HPDE6-E6E7 (cell line): ENCODE results near the gene MAN2A2.
"Not testable (repeated sequence)": the region's sequence is repeated elsewhere in the genome, so short reads cannot be mapped to it uniquely, and the experiment has no call there.

ENCODE experiments used
- DNase-seq: peaks from one replicate; pipeline ENCODE4 v3.0.0; 2011; ENCODE audit warnings: missing footprints; ENCODE audit errors: extremely low spot score

Gene MAN2A2

DNA sequence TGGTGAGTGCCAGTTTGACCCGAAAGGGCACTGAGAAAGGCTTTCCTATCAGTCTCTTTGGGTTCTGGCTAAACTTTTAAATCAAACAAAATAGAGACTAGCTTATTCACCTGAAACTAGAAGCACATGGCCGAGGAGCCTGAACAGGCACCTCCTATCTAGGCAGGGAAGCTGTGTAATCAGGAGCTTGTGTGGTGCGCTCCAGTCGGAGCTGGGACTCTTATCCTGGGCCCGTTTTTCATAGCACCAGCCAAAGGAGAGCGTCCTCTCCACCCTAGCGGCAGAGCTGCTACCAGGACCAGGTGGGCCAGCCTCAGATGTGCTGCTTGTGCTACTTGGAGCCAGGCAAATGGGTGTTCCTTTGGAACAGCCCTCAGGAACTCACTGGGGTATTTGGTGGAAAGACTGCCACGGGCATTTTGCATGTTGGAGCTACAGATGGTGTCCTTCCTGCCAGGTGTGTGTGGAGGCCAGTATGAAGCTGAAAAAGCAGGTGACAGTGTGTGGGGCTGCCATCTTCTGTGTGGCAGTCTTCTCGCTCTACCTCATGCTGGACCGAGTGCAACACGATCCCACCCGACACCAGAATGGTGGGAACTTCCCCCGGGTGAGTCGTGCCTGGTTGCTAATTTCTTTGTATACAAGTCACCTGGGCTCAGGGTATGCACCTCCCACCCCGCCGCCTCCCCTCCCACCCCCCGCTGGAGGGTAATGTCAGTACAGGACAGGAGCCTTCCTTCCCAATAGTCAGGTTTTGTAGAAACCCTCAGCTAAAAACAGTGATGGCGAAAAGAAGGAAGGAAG is 833 bp downstream of the MAN2A2 start:
- no peak for DNase-seq

DNA sequence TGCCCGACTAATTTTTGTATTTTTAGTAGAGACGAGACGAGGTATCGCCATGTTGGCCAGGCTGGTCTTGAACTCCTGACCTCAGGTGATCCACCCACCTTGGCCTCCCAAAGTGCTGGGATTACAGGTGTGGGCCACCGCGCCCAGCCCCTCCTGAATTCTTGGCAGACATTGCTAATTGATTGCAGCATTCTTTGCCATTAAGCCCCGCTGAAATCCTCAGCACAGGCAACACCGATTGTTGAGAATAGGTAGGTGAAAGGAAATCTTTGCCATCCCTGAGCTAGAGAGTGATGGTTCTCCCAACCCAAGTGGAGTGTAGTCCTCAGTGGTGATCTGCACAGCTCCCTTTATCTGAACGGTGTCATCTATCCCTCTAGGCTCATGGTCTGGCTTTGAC is 1.6 kb downstream of the MAN2A2 start:
- DNase-seq = no peak

DNA sequence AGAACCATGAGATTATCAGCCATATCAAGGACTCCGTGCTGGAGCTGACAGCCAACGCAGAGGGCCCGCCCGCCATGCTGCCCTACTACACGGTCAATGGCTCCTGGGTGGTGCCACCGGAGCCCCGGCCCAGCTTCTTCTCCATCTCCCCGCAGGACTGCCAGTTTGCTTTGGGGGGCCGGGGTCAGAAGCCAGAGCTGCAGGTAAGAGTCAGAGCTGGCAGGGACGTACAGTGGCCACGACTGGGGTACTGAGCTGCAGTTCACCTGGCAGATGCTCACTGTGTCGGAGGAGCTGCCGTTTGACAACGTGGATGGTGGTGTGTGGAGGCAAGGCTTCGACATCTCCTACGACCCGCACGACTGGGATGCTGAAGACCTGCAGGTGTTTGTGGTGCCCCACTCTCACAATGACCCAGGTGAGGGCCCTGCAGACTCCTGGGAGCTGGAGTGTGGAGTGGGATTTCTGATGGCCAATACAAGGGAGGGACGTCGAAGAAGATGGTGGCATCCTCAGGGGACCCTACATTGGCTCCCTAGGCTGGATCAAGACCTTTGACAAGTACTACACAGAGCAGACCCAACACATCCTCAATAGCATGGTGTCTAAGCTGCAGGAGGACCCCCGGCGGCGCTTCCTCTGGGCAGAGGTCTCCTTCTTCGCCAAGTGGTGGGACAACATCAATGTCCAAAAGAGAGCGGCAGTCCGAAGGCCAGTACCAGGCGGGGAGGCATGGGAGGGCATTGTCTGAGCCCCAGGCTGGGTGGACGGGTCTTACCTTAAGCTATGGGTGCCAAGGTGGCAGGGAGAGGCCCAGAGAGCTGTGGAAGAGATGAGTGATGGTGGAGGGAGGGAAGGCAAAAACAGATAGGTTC is 2.4 kb downstream of the MAN2A2 start:
- no peak for DNase-seq

DNA sequence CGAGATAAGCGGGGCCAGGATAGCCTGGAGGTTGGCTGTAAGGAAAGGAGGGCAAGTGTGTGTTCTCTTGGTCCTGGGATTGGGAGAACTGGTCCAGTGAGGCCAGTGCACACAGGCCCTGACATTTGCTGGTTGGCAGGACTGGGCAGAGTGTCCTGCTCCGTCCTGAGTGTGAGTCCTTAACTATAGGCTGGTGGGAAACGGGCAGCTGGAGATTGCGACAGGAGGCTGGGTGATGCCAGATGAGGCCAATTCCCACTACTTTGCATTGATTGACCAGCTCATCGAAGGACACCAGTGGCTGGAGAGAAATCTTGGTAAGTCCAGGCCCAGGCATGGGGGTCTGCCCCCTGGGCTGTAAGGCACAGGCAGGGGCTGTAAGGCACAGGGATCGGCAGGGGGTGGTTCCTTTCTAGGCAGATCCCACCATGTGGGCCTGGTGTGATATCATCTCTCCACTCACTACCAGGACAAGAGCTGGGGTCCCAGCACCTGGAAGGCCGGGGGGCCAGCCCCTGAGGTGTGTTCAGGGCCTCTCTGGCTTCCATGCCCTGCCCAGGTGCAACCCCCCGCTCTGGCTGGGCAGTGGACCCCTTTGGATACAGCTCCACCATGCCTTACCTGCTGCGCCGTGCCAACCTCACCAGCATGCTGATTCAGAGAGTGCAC is 3.2 kb downstream of the MAN2A2 start:
- DNase-seq = no peak

DNA sequence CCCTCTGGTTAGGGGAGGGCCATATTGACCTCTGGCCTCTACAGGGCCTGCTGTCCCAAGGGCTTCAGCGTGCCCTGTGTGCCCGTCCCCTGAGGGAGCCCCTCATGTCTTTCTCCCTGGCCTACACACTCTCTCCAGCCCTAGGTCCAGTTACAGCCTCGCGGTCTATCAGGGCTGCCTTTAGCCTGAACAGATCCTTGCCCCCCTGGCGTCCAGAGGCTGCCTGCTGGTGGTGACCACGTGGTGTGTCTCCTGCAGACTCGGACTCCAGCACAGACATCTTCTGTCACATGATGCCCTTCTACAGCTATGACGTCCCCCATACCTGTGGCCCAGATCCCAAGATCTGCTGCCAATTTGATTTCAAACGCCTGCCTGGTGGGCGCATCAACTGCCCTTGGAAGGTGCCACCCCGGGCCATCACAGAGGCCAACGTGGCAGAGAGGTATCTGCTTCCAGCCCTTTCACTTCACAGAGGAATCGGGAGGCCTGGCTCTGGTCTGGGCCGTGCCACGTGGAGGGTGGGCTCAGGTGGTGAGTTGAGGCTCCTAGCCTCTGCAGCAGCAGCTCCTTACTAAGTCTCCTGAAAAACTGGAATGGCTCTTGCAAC is 4.1 kb downstream of the MAN2A2 start:
- DNase-seq = no peak

DNA sequence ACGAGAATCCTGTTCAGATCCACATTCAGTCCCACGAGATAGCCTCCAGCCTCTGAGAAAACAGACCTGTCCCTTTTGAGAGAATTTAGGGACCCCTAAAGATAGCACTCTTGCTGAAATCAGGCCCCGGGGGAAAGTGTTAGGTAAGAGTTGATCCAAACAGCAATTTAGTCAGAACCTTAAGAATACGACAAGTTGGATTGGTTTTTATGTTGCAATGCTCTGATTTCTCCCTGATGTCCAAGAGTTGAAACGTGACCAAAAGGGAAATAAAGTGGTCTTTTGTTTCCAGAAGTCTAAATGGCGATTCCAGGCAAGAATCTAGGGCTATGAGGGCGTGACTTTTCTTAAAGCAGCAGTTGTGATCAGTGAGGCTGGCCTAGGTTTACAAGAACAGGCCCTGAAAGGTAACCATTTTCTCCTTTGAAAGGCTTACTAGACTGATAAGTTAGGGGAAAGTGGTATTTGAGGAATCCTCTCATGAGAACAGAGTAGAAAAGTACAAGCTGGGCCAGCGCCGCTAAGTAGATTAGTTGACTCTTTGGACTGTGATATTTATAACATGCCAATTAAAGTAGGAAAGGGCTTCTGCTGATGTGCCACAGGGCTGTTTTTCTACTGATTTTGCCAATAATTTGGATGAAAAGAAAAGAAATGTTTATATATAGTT is 4.9 kb downstream of the MAN2A2 start:
- no peak for DNase-seq

DNA sequence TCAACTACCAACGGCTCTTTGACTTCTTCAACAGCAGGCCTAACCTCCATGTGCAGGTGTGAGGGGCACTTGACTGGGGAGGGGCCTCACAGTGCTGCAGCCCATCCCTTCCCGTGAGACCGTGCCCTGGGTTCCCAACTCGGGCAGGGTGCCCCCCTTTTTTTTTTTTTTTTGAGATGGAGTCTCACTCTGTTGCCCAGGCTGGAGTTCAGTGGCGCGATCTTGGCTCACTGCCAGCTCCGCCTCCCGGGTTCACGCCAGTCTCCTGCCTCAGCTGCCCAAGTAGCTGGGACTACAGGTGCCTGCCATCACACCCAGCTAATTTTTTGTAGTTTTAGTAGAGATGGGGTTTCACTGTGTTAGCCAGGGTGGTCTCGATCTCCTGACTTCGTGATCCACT is 6.3 kb downstream of the MAN2A2 start:
- not testable (repeated sequence) for DNase-seq

DNA sequence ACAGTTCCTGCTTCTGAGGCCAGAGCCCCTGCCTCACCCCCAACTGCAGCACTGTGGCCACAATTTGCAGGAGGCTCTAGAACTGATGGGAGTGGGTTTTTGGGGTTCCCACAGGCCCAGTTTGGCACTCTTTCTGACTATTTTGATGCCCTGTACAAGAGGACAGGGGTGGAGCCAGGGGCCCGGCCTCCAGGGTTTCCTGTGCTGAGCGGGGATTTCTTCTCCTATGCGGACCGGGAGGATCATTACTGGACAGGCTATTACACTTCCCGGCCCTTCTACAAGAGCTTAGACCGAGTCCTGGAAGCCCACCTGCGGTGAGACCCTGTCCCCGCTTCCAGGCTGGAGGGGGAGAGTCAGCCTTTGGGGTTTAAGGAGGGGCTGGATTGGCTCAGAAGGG is 6.9 kb downstream of the MAN2A2 start:
- DNase-seq = no peak

DNA sequence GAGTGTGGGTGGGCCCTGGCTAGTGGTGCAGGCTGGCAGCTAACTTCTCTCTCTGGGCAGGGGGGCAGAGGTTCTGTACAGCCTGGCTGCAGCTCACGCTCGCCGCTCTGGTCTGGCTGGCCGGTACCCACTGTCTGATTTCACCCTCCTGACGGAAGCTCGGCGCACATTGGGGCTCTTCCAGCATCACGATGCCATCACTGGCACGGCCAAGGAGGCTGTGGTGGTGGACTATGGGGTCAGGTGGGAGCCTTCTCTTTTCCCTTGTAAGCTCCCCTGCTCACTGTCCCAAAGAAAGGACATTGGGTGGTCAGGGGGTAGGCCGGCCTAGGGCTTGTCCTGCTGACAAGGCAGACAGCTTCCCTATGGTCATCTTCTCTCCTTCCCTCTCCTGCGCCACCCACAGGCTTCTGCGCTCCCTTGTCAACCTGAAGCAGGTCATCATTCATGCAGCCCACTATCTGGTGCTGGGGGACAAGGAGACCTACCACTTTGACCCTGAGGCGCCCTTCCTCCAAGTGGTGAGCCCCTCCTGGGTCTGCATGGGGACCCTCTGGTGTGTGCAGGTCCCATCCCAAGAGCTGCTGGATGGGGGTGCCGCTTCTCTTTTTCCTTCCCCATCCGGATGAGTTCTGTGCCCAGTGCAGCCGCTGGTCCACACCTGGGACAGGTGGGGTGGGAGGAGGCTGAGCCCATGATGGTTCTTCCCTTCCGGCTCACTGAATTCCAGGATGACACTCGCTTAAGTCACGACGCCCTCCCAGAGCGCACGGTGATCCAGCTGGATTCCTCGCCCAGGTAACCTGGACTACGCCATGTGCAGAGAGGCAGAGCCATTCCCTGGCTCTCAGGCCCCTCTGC is 7.6 kb downstream of the MAN2A2 start:
- no peak for DNase-seq

DNA sequence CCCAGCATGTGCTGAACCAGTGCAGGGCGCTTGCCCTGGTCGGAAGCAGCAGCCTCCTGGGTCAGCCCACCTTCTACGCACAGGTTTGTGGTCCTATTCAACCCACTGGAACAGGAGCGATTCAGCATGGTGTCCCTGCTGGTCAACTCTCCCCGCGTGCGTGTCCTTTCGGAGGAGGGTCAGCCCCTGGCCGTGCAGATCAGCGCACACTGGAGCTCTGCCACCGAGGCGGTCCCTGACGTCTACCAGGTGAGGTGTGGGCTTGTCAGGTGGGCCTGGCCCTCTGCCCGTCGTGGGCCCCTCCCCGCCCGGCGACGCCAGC is 8.2 kb downstream of the MAN2A2 start:
- DNase-seq = no peak

DNA sequence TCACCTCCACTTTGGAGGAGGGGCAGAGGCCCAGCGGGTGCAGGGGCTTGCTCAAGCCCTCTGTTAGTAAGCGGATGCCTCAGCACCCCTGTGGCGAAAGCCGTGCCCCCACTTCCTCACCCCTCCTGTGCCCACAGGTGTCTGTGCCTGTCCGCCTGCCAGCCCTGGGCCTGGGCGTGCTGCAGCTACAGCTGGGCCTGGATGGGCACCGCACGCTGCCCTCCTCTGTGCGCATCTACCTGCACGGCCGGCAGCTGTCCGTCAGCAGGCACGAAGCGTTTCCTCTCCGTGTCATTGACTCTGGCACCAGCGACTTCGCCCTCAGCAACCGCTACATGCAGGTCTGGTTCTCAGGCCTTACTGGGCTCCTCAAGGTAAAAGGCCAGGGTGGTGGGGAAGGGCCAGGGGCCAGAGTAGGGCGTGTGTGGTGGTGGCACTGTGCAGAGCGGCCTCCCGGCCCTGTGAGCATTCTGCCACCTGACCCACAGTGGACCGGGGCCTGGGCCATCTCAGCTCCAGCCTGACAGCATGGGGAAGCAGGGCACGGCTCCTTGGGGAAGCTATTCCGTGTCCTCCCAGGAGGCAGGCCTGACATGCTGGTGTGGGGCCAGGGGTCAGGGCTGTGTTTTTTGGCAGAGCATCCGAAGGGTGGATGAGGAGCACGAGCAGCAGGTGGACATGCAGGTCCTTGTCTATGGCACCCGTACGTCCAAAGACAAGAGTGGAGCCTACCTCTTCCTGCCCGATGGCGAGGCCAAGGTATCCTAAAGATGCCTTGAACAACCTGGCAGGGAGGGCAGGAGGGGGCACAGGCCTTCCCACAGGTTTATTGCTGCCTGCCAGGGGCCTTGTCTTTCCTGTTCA is 9.0 kb downstream of the MAN2A2 start:
- DNase-seq = no peak

DNA sequence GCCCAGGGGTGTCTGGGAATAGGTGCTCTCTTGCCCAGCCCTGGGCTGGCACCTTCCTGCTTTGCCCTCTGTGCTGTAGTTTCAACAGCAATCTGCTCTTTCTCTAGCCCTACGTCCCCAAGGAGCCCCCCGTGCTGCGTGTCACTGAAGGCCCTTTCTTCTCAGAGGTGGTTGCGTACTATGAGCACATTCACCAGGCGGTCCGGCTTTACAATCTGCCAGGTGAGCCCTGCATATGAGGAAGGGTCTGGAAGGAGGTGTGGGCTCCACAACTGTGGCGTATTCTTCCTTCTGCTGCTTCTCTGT is 9.6 kb downstream of the MAN2A2 start:
- no peak for DNase-seq

DNA sequence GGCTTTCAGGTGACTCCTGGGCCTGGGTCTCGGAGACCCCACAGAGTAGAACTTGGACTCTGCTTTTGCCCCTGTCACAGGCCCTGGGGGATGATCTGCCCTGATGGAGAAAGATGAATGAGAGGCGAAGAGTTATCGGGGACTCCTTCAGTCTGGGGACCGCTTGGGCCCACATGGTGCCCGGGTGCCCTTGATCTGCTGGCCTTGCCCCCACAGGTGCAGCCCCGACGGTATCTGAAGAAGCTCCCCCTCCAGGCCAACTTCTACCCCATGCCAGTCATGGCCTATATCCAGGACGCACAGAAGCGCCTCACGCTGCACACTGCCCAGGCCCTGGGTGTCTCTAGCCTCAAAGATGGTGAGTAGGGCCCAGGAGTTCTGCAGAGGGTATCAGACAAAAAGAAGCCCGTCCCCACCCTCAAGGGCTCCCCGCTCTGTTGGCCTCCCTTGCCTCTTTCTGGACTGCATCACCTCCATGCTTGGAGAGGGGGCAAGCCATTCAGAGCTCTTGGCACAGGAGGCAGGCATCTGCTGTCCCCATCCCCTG is 10.4 kb downstream of the MAN2A2 start:
- no peak for DNase-seq

DNA sequence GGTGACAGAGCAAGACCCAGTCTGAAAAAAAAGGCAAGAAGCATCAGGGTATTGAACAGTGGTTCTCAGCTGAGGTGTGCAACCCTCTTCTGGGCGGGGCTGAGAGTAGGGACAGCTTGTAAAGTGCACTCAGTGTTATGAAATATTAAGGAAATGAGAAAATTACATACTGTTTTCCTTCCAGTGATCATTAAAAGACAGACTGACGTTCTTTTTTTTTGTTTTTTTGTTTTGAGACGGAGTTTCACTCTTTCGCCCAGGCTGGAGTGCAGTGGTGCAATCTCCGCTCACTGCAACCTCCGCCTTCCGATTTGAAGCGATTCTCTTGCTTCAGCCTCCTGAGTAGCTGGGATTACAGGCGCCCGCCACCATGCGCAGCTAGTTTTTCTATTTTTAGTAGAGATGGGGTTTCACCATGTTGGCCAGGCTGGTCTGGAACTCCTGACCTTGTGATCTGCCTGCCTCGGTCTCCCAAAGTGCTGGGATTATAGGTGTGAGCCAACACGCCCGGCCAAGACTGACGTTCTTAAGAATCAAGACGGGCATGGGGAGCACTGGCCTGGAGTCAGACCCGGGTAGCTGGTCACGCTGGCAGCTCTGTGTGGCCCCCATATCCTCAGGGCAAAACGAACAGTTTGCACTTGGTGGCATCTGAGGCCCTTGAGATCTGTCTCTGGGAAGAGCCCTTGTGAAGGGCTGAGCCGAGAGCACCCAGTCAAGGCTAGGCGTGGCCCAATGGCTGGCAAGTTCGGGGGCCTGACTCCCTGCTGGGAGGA is 11.4 kb downstream of the MAN2A2 start:
- DNase-seq = no peak

DNA sequence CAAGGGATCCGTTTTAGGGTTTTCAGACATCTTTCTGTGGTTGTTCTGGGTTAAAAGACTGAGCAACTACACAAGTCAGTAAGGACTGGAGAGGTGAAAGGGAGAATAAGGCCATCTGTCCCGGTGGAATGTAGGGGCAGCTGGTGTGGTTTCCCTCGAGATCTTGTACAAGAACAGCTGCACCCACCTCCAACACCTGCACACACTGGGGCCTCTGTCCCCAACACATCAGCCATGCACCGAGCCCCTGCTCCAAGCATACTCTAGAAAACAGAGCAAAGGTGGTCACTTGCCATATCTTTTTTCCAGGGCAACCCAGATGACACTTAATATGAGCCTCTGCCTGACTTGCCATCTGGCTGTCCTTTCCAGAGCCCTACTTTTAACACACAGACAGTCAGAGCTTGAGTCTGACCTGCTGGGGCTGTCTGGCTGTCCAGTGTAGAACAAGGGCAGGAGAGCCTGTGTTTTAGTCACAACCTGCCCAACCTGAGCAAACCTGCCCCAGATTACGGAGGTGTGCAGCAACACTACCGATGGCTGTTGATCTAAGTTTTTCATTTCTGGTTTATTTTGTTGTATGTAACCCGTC is 12.2 kb downstream of the MAN2A2 start:
- DNase-seq = no peak

DNA sequence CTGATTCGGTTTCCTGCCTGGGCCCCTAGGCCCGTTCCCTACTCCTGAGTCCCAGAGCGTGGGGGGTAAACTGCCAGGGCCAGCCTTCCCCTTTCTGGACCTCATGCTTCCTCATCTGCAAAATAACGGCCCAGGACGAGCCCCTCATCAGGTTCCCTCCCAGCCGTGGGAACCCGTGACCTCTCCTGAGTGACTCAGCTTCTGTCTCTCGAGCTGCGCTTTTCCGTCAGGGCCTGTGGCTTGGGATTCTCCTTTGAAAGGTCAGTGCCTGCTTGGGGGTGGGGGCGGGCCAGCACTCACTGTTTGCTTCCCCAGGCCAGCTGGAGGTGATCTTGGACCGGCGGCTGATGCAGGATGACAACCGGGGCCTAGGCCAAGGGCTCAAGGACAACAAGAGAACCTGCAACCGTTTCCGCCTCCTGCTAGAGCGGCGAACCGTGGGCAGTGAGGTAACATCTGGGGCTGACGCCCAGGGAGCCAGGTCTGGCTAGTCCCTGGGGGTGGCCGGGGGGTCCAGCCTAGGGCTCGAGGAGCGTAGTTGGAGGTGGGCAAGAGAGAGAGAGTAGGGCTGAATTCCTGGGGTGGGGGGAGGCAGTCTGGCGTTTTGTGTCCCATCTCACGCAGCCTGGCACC is 12.8 kb downstream of the MAN2A2 start:
- DNase-seq = no peak

DNA sequence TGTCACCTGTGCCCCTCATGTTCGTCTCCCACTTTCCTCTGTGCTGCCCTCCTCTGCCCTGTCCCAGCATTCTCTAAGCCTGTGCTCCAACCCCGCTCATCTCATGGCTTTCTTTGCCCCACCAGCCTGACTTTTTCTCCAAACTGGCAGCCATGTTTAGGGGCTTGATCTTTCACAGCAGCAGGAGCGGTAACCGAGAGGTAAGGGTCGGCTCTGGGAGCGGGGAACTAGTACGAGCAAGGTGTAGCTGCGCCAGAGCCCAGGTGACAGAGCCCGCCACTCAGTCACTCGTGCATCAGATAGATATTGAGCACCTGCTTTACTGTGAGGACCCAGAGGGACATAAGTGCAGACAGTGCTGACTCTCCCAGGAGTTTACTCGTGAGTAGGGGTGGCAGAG is 13.4 kb downstream of the MAN2A2 start:
- no peak for DNase-seq

DNA sequence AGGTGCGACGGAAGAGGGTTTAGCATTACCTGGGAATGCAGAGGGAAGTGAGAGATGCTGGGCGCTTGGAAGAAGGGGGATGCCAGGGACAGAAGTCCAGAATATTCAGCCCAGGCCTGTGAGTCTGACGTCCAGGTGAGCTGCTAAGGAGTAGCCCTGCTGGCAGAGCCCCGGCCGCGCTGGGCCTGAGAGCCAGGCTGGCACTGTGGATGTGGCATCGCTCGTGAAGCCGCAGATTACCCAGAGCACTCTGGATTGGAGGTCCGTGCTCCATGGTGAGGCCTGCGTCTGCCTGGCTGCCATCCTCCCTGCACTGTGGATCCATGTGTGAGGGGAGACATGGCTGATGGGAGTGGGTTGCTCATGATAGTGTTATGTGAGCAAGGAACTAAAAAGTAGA is 14.5 kb downstream of the MAN2A2 start:
- DNase-seq = no peak
